GOT3 (cell line): ENCODE measurements around the gene FBXO41.

Experiments
- DNase-seq: peaks from one replicate; lab custom pipeline; 2025; ENCODE audit warnings: mixed read lengths; lab: John Stamatoyannopoulos, UW

FBXO41 gene

DNA sequence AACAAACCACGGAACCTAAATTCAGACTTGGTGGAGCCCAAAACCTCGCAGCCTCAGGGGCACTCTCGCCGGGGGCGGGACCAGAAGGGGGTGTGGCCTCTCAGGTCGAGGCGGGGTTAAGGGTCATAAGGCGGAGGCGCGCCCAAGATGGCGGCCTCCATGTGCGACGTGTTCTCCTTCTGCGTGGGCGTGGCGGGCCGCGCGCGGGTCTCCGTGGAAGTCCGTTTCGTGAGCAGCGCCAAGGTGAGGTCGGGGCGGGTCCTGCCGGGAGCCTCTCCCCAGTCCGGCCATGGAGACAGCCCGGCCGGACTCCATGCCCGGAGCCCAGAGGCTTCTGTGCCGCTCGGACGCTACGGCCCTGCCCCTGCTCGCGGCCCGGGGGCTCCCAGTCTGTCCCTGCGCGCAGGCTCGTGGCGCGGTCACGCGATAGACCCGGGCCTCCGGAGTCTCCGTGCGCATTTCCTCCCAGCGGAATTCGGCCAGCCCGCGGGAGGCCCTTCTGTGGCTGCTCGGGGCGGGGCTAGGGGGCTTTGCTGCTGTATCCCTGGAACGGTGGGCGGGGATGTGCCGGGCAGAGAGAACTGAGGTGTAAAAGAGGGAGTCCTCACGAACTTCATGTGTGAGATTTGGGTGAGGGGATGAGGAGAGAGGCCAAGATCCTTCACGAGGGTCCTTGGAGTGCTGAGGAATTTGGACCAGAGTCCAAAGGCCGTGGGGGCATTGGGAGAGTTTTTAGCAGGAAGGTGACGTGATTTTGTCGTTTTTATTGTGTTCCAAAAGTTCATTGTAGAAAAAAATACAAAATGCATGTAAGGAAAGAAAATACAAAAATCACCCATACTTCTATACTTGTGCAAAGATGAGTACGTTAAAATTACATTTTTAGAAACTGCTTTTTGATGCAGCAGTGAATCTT, 69.9 kb downstream of the FBXO41 start, which contains the start of gene SMYD5:
TSS of gene SMYD5 (plus strand) at position 126 of the 916 bp plus-strand sequence. CDS start at position 148, 22 bp downstream.
- peak; percentile 69 for DNase-seq

DNA sequence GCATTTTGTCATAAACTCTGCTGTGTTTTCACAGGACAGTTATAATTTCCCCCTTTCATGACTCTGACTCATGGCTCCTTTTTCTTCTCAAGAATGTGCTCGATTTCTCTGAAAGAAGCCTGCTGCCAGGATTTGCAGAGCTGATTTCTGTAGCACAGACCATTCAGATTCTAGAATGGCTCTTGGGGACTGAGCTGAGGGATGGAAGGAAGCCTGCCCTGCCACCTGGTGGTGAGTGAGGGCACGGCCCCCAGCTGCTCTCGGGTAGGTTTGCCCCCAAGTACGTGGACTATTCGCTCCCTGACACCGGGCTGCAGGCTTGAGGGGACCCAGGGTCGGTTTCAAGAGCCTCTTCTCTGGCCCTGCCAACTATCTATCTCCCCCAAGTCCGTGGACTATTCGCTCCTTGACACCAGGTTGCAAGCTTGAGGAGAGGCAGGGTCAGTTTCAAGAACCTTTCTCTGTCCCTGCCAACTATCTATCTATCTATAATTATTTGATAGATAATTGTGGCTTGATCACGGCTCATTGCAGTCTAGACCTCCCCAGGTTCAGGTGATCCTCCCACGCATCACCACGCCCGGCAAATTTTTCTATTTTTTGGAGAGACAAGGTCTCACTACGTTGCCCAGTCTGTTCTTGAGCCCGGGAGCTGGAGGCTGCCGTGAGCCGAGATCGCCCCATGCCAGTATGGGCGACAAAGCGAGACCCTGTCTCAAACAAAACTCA, 71.7 kb downstream of the FBXO41 start:
- peak; percentile 39 for DNase-seq

DNA sequence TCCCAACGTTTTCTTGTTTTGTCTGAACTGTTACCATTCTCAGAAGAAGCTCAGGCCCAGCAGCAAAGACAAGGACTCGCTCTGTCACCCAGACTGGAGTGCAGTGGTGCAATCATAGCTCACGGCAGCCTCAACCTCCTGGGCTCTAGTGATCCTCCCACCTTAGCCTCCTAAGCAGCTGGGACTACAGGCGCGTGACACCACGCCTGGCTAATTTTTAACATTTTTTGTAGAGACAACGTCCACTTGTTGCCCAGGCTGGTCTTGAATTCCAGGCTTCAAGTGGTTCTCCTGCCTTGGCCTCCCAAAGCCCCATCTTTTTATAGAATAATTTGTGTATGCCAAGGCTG, 72.2 kb downstream of the FBXO41 start:
- no peak for DNase-seq

DNA sequence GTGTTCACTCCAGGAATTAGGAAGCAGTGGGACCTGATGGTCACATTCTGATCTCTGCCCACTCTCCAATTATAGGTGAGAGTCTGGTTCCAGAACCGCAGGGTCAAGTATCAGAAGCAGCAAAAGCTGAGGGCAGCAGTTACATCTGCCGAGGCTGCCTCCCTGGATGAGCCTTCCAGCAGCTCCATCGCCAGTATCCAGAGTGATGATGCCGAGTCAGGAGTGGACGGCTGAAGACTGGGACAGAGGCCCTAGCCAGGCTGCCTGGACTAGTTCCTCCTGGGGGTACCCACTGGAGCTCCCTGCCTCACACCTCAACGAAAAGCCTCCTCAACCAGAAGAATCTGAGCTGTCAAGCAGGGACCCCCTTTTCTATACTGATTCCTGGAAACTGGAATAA, 73.6 kb downstream of the FBXO41 start:
- DNase-seq = no peak

DNA sequence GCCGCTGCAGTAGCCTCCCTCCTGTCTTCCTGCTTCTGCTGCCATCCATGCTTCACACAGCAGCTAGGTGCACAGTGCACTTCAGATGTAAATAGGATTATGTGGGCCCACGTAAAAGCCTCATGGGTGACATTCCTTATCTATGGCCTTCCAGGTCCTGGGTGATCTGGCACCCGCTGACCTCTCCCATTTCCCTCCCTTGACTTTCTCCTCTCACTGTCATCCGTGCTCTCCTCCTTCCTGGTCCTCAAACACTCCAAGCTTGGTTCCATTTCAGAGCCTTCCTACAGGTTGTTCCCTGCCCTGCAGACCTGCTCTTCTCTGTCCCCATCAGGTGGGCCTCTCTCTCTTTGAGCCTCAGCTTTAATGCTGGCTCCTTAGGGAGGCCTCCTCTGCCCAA, 74.3 kb downstream of the FBXO41 start:
- DNase-seq = no peak

DNA sequence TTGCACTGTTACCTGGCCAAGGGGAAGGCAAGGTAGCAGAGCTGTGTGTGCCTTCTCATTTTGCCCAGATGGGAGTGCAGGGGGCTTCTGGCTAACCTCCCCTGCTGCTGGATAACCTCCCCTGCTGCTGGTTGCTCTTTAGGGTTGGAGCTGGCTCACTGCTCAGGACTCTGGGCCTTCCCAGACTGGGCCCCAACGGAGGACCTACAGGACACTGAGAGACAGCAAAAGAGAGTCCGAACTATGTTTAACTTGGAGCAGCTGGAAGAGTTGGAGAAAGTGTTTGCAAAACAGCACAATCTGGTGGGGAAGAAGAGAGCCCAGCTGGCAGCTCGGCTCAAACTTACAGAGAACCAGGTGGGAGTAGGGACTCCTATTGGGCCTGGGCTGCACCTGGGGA, 76.0 kb downstream of the FBXO41 start:
- DNase-seq = no peak

DNA sequence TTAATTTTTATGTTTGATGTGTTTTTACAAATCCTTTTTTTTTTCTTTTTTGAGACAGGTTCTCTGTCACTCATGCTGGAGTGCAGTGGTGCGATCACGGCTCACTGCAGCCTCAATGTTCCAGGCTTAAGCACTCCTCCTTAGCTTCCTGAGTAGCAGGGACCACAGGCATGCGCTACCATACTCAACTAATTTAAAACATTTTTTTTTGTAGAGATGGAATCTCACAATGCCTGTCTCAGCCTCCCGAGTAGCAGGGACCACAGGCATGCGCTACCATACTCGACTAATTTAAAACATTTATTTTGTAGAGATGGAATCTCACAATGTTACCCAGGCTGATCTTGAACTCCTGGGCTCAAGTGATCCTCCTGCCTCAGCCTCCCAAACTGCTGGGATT, 78.7 kb downstream of the FBXO41 start:
- no peak for DNase-seq
